Measurements from ENCODE around the gene UAP1L1. TPM values are rescaled to one million over a fixed set of nuclear protein-coding genes. Genes with fewer than 3 reads are reported as not detected.
A peak's percentile ranks its signal among the peaks of the same experiment; 100 is the strongest.

Gene UAP1L1
- total RNA-seq, 1 experiment from 2014 or later = 6.6 TPM

DNA sequence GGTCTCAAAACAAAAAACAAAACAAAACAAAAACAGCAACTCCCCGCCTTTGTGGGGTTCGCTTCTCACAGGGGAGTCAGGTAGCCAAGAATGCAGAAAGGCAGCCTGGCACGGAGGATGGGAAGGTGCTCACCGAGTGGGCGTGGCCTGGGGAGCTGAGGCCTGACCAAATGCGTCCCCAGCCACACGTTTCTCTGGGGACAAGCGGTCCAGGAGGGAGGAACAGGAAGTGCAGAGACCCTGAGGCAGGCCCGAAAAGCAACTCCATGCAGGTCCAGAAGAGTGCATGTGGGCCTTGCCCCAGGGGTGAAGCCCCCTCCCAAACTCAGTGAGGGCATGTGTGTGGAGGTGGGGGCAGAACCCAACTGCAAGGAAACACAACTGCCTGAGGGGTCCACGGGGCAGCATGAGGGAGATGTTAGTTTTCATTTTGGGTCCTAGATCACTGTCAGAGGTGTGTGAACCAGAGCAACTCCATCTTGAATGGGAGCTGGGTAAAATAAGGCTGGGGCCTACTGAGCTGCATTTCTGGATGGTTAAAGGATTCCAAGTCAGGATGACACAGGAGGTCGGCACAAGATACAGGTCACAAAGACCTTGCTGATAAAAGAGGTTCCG, 2.6 kb upstream of the UAP1L1 start:
- no peak for DNase-seq (ENCODE audit: low spot score)

GRCh38 chr9:137075275-137075775, 2.0 kb upstream of the UAP1L1 start:
- no peak for DNase-seq (ENCODE audit: low spot score)

- no peak for DNase-seq (ENCODE audit: low spot score)
These were observed 694 bp upstream of the UAP1L1 start for GRCh38 chr9:137076636-137077009.

- DNase-seq (ENCODE audit: low spot score) = no peak
These were observed 709 bp downstream of the UAP1L1 start for GRCh38 chr9:137077758-137078693.

GRCh38 chr9:137078701-137079400, 1.5 kb downstream of the UAP1L1 start:
- DNase-seq (ENCODE audit: low spot score) = no peak

- no peak for DNase-seq (ENCODE audit: low spot score)
These were observed 2.1 kb downstream of the UAP1L1 start for GRCh38 chr9:137079401-137079787.

- no peak for DNase-seq (ENCODE audit: low spot score)
These were observed 3.2 kb downstream of the UAP1L1 start for GRCh38 chr9:137080260-137081122.

DNA sequence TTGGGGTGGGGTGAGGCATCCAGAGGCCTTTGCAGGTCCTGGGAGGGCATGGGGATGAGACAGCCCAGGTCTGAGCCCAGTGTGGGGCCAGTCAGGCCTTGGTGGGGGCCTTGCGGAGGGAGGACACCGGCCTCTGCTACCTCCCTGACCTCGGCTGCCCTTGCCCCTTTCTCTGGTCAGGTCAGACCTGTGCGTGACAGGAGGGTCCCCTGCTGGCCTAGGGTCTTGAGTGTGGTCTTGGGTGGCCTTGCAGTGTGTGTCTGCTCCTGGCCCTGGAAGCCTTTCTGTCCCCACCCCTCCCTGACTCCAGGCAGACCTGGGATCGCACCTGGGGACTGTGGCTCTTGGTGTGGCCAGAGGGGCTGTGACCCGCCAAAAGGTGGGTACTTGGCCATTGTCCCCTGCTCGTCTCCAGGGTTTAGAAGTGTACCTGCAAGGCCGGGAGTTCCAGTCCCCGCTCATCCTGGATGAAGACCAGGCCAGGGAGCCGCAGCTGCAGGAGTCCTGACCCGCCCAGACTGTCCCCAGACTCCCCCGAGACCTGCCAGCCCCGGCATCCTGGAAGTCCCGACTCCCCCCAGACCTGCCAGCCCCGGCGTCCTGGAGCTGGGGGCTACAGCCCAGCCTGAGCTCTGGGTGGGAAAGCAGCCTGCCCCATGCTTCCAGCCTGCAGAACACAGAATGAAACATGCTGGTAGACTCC, 5.1 kb downstream of the UAP1L1 start:
- no peak for DNase-seq (ENCODE audit: low spot score)

DNA sequence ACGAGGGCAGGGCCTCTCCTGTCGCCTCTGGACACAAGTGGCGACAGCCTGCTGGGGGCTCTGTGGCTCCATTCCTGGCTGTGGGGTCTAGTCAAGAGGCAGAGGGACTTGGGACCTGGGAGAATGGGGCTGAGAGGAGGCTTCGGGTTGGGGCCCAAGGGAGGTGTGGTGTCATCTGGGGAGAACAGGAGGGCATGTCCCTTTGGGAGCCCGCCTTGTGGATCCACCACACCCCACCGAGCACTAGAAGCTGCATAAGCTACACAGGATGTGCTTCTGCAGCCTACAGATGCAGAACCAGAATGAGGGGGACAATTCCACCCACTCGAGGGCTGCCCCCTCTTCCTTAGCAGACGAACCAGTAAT, 5.6 kb downstream of the UAP1L1 start:
- DNase-seq (ENCODE audit: low spot score) = no peak

DNA sequence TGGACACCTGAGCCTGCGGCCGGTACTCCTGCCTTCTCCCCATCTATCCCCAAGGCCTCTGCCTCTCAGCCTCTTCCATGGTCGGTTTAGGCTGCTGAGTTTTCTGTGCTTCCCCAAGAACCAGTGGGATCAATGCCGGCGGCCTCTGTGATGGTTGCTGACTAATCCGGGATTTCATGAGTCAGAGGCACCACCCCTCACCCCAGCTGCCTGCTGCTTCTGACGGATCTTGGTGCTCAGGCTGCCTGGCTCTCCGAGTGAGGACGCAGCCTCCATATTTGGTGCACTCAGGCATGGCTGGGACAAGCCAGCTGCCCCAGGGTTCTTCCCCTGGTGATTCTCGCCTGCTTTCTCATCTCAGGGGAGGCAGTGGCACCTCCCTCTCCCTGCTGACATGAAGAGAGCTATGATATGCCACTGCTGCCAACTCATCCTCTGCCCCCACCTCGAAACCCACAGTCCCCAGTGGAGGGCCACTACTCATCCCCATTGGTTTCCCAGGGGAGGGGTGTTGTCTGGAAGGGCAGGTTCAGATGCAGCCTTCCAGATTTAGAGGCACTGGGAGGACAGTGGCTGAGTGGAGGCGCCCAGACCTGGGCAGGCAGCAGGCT, 6.2 kb downstream of the UAP1L1 start:
- peak; percentile 89 for DNase-seq (ENCODE audit: low spot score)

- DNase-seq (ENCODE audit: low spot score) = no peak
These were observed 7.2 kb downstream of the UAP1L1 start for GRCh38 chr9:137084526-137084925.

- DNase-seq (ENCODE audit: low spot score) = no peak
These were observed 8.7 kb downstream of the UAP1L1 start for GRCh38 chr9:137085920-137086530.

DNA sequence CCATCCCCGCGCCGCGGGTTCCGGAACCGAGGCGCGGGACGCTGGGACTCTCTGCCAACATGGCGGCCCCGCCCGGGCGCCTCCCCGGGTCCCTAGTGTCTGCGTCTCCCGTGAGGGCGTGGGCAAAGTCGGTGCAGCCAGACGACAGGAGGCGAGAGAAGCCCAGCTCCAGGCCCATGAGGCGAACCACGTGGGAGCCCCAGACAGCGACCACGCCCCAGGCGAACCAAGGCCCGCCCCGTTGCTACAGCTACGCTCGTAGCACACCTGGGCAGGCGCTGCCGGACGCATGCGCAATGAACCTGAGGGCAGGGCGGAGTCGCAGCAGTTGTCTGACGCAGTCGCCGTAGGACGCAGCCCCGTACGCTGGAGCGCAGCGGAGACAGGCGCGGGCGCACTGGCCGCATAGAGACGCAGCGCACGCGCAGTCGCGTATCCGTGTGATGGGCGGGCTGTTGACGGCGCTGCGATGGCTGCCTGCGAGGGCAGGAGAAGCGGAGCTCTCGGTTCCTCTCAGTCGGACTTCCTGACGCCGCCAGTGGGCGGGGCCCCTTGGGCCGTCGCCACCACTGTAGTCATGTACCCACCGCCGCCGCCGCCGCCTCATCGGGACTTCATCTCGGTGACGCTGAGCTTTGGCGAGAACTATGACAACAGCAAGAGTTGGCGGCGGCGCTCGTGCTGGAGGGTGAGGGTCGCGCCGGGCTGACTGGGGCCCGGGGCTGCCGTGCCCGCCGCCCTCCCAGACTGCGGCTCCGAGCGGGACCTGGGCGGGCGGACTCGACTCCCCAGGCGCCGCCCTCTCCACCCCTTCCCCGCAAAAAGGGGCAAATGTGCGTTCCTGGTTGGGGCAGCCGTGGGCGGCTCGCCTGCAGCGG, 9.5 kb downstream of the UAP1L1 start, which contains the start of gene MAN1B1:
MAN1B1 (plus strand) TSS at position 455 of the 878 bp plus-strand sequence; CDS start at position 470, 15 bp downstream.
- peak; percentile 99 for DNase-seq (ENCODE audit: low spot score)

DNA sequence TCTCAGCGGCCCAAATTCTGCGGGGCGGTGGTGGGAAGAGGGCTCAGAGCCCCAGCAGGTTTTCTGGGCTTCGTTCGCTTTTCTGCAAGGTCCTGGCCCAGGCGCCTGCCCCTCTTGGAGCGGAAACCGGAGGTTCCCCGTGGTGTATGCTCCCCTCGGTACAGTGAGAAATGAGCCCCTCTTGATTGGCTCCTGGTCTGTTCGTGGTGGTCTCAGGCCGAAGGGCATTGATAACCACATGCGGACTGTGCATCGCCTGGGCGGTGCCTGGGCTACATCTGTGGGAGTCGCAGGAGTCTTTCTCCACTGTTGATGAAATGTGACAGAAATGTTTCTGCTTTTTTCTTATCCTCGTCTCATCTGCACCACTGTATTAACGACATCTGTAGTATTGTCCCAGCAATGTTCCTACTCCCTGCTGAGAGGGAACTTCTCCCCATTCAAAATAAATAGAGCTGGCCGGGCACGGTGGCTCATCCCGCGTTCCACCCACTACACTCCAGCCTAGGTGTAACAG, 10.2 kb downstream of the UAP1L1 start:
- DNase-seq (ENCODE audit: low spot score) = no peak

GRCh38 chr9:137088121-137088520, 10.8 kb downstream of the UAP1L1 start:
- DNase-seq (ENCODE audit: low spot score) = no peak

DNA sequence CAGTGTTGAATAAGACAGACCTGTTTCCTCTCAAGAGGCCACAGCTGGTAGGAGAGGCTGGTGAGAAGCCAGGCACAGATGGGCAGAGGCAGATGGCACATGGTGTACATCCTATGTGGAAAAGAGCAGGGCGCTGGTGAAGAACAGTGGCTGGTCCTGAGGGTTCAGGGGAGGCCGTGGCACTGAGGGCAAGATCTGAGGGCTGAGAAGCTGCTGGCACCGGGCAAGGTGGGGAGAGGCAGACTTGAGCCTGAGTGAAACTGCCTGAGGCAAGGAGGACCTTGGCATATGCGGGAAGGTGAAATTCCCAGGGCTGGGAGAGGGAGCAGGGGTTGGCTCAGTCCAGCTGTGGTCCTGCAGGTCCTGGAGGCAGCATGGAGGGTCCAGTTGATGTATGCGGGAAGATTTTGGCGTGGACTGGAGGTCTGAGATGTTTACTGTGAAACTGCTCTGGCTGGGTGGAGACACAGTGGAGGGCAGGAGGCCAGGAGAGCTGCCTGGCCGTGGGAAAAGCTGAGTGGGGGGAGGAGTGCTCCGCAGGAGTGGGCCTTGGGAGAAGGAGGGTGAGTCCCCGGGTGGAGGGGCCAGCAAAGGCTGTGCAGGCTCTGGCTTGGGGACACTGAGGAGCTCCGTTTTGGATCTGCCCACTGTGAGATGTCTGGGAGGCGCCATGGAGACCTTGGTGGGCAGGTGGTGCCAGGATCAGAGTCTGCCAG, 12.1 kb downstream of the UAP1L1 start:
- DNase-seq (ENCODE audit: low spot score) = no peak

GRCh38 chr9:137095664-137096517, 18.6 kb downstream of the UAP1L1 start:
- DNase-seq (ENCODE audit: low spot score) = no peak
